ENCODE data around the gene CHRNA1.

Gene CHRNA1

DNA sequence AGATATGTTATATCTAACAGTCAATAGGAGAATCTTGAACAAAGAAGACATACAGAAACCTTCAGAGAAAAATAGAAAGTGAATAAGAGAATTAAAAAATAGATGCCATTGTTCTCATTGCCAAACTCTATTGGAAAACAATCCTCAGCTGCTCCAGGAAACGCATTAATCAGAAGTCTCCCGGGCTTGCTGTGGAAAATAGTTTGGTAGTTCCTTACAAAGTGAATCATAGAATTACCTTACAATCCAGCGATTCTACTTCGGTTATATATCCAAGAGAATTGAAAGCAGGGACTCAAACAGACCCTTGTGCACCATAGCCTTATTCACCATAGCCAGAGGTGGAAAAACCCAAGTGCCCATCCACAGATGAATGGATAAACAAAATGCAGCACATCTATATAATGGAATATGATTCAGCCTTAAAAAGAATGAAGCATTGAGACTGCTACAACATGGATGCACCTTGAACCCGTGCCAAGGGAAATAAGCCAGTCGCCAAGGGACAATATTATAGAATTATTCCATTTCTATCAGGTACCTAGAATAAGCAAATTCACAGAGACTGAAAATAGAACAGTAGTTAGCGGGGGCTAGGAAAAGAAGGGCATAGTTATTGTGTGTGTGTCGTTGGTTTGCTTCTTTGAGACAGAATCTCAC, 21.9 kb upstream of the CHRNA1 start:
- Histone ChIP-seq H3K79me2 (ENCODE audit: control insufficient read depth, low read length) (no peaks in the 10 kb centered on the region), H3F3A (ENCODE audit: control insufficient read depth, insufficient read depth) (no peaks in the 10 kb centered on the region), H3K4me1 (ENCODE audit: control insufficient read depth, low read length) (no peaks in the 10 kb centered on the region), H3K9me3 (ENCODE audit: control insufficient read depth, insufficient read depth, low read length) (no peaks in the 10 kb centered on the region), H3K27me3 (ENCODE audit: control insufficient read depth, low read length) (0 out of 2 replicates have a peak, but pooled peaks cover 2% of the 10 kb centered on the region), H3K9me2 (replicated peaks; ENCODE audit: control insufficient read depth, low read length) (no peaks in the 10 kb centered on the region), H3K36me3 (ENCODE audit: control insufficient read depth, low read length) (no peaks in the 10 kb centered on the region), H3K4me3 (ENCODE audit: low read length) (no peak overlapping the region), H4K20me1 (ENCODE audit: control insufficient read depth, insufficient read depth, low read depth, low read length) (no peaks in the 10 kb centered on the region), H3K4me2 (ENCODE audit: low read length) (no peak overlapping the region), H3K27ac (ENCODE audit: low read depth, low read length) (no peak overlapping the region)
- TF ChIP-seq, protein P1, sequence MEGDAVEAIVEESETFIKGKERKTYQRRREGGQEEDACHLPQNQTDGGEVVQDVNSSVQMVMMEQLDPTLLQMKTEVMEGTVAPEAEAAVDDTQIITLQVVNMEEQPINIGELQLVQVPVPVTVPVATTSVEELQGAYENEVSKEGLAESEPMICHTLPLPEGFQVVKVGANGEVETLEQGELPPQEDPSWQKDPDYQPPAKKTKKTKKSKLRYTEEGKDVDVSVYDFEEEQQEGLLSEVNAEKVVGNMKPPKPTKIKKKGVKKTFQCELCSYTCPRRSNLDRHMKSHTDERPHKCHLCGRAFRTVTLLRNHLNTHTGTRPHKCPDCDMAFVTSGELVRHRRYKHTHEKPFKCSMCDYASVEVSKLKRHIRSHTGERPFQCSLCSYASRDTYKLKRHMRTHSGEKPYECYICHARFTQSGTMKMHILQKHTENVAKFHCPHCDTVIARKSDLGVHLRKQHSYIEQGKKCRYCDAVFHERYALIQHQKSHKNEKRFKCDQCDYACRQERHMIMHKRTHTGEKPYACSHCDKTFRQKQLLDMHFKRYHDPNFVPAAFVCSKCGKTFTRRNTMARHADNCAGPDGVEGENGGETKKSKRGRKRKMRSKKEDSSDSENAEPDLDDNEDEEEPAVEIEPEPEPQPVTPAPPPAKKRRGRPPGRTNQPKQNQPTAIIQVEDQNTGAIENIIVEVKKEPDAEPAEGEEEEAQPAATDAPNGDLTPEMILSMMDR (IDR thresholded peaks at IDR 0.05; ENCODE audit: low read depth, low read length, poor library complexity, severe bottlenecking) = no peak
- no peak for TF ChIP-seq EZH2phosphoT487 (IDR thresholded peaks at IDR 0.05; ENCODE audit: borderline replicate concordance, low read length)

DNA sequence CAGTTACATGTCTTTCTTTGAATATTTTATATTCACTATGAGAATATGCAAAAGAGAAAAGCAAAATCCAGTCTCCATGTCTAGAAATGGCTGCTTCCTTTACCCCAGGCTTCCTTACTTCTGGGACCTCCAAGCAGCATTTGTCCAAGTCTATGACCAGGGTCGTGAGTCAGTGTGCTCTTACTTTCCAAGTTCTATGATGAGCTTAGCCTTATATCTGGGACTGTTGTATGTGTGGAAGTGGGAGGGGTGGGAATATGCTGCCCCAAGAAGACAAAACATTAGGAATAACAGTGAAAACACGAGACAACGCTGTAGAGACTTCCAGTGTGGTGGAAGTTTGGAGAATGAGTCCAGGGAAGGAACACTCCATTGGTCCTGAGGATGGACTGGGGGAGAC, 21.2 kb upstream of the CHRNA1 start:
- Histone ChIP-seq H3K4me1 (ENCODE audit: control insufficient read depth, low read length) (no peaks in the 10 kb centered on the region), H3K4me2 (ENCODE audit: low read length) (no peak overlapping the region), H3K79me2 (ENCODE audit: control insufficient read depth, low read length) (no peaks in the 10 kb centered on the region), H3F3A (ENCODE audit: control insufficient read depth, insufficient read depth) (no peaks in the 10 kb centered on the region), H4K20me1 (ENCODE audit: control insufficient read depth, insufficient read depth, low read depth, low read length) (no peaks in the 10 kb centered on the region), H3K36me3 (ENCODE audit: control insufficient read depth, low read length) (no peaks in the 10 kb centered on the region), H3K27me3 (ENCODE audit: control insufficient read depth, low read length) (peaks cover 2% of the 10 kb centered on the region; the same call in 1 of the 2 replicates), H3K9me2 (replicated peaks; ENCODE audit: control insufficient read depth, low read length) (no peaks in the 10 kb centered on the region), H3K9me3 (ENCODE audit: control insufficient read depth, insufficient read depth, low read length) (no peaks in the 10 kb centered on the region), H3K4me3 (ENCODE audit: low read length) (no peak overlapping the region), H3K27ac (ENCODE audit: low read depth, low read length) (no peak overlapping the region)
- TF ChIP-seq, protein P1 (IDR thresholded peaks at IDR 0.05; ENCODE audit: low read depth, low read length, poor library complexity, severe bottlenecking) = no peak
- TF ChIP-seq EZH2phosphoT487 (IDR thresholded peaks at IDR 0.05; ENCODE audit: borderline replicate concordance, low read length) = no peak

DNA sequence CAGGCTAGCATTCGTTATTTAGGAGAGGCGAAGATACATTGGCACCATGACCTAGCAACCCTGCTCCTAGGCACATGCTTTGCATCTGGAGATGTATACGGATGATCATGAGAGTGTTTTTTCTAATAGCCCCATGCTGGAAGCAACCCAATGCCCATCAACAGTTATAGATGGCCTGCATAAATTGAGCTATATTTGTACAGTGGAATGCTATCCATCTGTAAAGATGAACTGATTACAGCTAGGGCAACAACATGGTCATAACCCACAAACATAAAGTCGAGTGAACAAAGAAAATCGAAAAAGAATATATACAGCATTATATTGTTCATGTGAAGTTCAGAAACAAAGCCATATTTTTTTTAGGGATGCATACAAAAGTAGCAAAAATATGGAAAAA, 20.6 kb upstream of the CHRNA1 start:
- no peaks in the 10 kb centered on the region for H3K9me2 ChIP-seq (replicated peaks; ENCODE audit: control insufficient read depth, low read length)
- no peak overlapping the region for H3K27ac ChIP-seq (ENCODE audit: low read depth, low read length)
- H3K27me3 ChIP-seq (ENCODE audit: control insufficient read depth, low read length) = peaks cover 2% of the 10 kb centered on the region; the same call in 1 of the 2 replicates
- no peaks in the 10 kb centered on the region for H3K4me1 ChIP-seq (ENCODE audit: control insufficient read depth, low read length)
- no peaks in the 10 kb centered on the region for H3K9me3 ChIP-seq (ENCODE audit: control insufficient read depth, insufficient read depth, low read length)
- H3K79me2 ChIP-seq (ENCODE audit: control insufficient read depth, low read length) = no peaks in the 10 kb centered on the region
- H4K20me1 ChIP-seq (ENCODE audit: control insufficient read depth, insufficient read depth, low read depth, low read length) = no peaks in the 10 kb centered on the region
- no peak overlapping the region for H3K4me3 ChIP-seq (ENCODE audit: low read length)
- H3K36me3 ChIP-seq (ENCODE audit: control insufficient read depth, low read length) = no peaks in the 10 kb centered on the region
- no peaks in the 10 kb centered on the region for H3F3A ChIP-seq (ENCODE audit: control insufficient read depth, insufficient read depth)
- no peak overlapping the region for H3K4me2 ChIP-seq (ENCODE audit: low read length)
- TF ChIP-seq EZH2phosphoT487 (IDR thresholded peaks at IDR 0.05; ENCODE audit: borderline replicate concordance, low read length) = no peak
- TF ChIP-seq, protein P1 (IDR thresholded peaks at IDR 0.05; ENCODE audit: low read depth, low read length, poor library complexity, severe bottlenecking) = no peak

Measured in DOHH2 (cell line).